Gastroesophageal sphincter (tissue), 4 donors: Measurements from ENCODE around the gene MARCHF5. TPM values are rescaled to one million over a fixed set of nuclear protein-coding genes. Genes with fewer than 3 reads are reported as not detected.
"Not testable (repeated sequence)": the region's sequence is repeated elsewhere in the genome, so short reads cannot be mapped to it uniquely, and the experiment has no call there.

Experiments used
- ATAC-seq: fragments of 150-250 bp; one replicate; pipeline ENCODE4 v1.9.1; 2016; ENCODE audit warnings: mild to moderate bottlenecking, moderate library complexity
- H3K27ac ChIP-seq, 4 donors: fragments of 200-600 bp; sonication (generic) in 3 of 4; 1 replicate in 3 of 4; 2 replicates in 1 of 4; pipeline ENCODE4 v1.5.1; 2016 to 2019
- H3K27me3 ChIP-seq: fragments of 200-600 bp; sonication (generic); one replicate; pipeline ENCODE4 v1.5.1; 2019
- H3K36me3 ChIP-seq, 2 donors: fragments of 200-600 bp; sonication (generic); one replicate each; pipeline ENCODE4 v1.5.1; 2019; ENCODE audit warnings: control low read depth in 1 of 2
- H3K4me1 ChIP-seq, 3 donors: fragments of 200-600 bp; sonication (generic); 1 replicate in 2 of 3; 2 replicates in 1 of 3; pipeline ENCODE4 v1.5.1; 2016 to 2019; ENCODE audit warnings: control low read depth in 2 of 3
- H3K4me3 ChIP-seq, 2 donors: fragments of 200-600 bp; sonication (generic); one replicate each; pipeline ENCODE4 v1.5.1; 2019; ENCODE audit warnings: mild to moderate bottlenecking in 1 of 2, moderate library complexity in 1 of 2
- H3K9me3 ChIP-seq, 3 donors: fragments of 200-600 bp; sonication (generic); one replicate each; pipeline ENCODE4 v1.5.1; 2017 to 2019; ENCODE audit warnings: control low read depth in 2 of 3
- CTCF ChIP-seq, 4 experiments: fragments of 200-600 bp in 2 of 4; fragments of 450-650 bp in 2 of 4; sonication (generic) in 1 of 4; IDR thresholded peaks; one replicate each; pipeline ENCODE4 v1.5.1; 2017 to 2019; ENCODE audit warnings: antibody characterized with exemption in 4 of 4, mild to moderate bottlenecking in 2 of 4, moderate library complexity in 2 of 4
- EP300 ChIP-seq: sonication (generic); formaldehyde crosslinking; IDR thresholded peaks from one replicate; pipeline ENCODE4 v1.6.1; 2017; ENCODE audit warnings: antibody characterized with exemption, mild to moderate bottlenecking
- POLR2A ChIP-seq, 2 donors: fragments of 450-650 bp; IDR thresholded peaks; one replicate each; pipeline ENCODE4 v1.6.1; 2017; ENCODE audit warnings: antibody characterized with exemption in 2 of 2, mild to moderate bottlenecking in 2 of 2, moderate library complexity in 1 of 2
- POLR2AphosphoS5 ChIP-seq: sonication (generic); formaldehyde crosslinking; IDR thresholded peaks from one replicate; pipeline ENCODE4 v1.6.1; 2017; ENCODE audit warnings: antibody characterized with exemption
- WGBS, 2 donors: methylation state at CpG; one replicate each; pipeline ENCODE4 v1.1.5; 2018; ENCODE audit warnings: low coverage in 1 of 2; 5-methylcytosine and 5-hydroxymethylcytosine counted together
- total RNA-seq, 4 donors: library from RNA; depleted of rRNA; stranded (reverse); fragments of >200 nt; gene quantifications; one replicate each; pipeline ENCODE4 v1.1.0, GENCODE V29; 2016

The MARCHF5 gene
- total RNA-seq, 4 donors from 2014 or later: 11.5 to 16.0 (median 14.1) TPM

- Histone ChIP-seq H3K27ac (no peak overlapping the region), H3K36me3 (peaks cover 0 to 22% of the 10 kb centered on the region in 2 donors), H3K27me3 (no peaks in the 10 kb centered on the region), H3K4me1 (peaks cover 0 to 15% (median 0%) of the 10 kb centered on the region in 3 donors), H3K9me3 (no peaks in the 10 kb centered on the region), H3K4me3 (no peak overlapping the region)
- no peak for ATAC-seq
- WGBS, 2 donors: 67 to 82% methylated on average over 2 of the region's 2 CpGs
- TF ChIP-seq EP300 (no peak), CTCF (IDR thresholded peaks at IDR 0.05) (no peak)
Measured at GRCh38 chr10:92323079-92323478, 32.1 kb downstream of the MARCHF5 start.

GRCh38 chr10:92327445-92328433, 36.8 kb downstream of the MARCHF5 start:
- TF ChIP-seq POLR2A (IDR thresholded peaks at IDR 0.05): no peak
- TF ChIP-seq EP300: no peak
- TF ChIP-seq POLR2AphosphoS5: no peak
- no peak for TF ChIP-seq CTCF (IDR thresholded peaks at IDR 0.05)
- H3K9me3 ChIP-seq: no peaks in the 10 kb centered on the region
- WGBS, 2 donors: 86 to 91% methylated on average over 3 of the region's 3 CpGs
- H3K4me3 ChIP-seq: no peak overlapping the region
- H3K27ac ChIP-seq: no peak overlapping the region
- H3K27me3 ChIP-seq: no peaks in the 10 kb centered on the region
- ATAC-seq: no peak
- no peaks in the 10 kb centered on the region for H3K36me3 ChIP-seq
- peaks cover 0 to 12% (median 0%) of the 10 kb centered on the region in 3 donors for H3K4me1 ChIP-seq

GRCh38 chr10:92328993-92329392, 38.0 kb downstream of the MARCHF5 start:
- Histone ChIP-seq H3K27ac (no peak overlapping the region), H3K4me3 (no peak overlapping the region), H3K36me3 (no peaks in the 10 kb centered on the region), H3K27me3 (no peaks in the 10 kb centered on the region), H3K9me3 (no peaks in the 10 kb centered on the region), H3K4me1 (no peaks in the 10 kb centered on the region)
- no peak for TF ChIP-seq EP300
- no peak for ATAC-seq

GRCh38 chr10:92329927-92330326, 39.0 kb downstream of the MARCHF5 start:
- not testable (repeated sequence) for H3K36me3 ChIP-seq
- 88 to 90% methylated on average over 4 to 6 of the region's 6 CpGs for WGBS, 2 donors

GRCh38 chr10:92342796-92343195, 51.8 kb downstream of the MARCHF5 start:
- ATAC-seq: no peak
- no peak for TF ChIP-seq POLR2AphosphoS5
- TF ChIP-seq CTCF (IDR thresholded peaks at IDR 0.05): no peak
- TF ChIP-seq EP300: no peak
- TF ChIP-seq POLR2A (IDR thresholded peaks at IDR 0.05): no peak
- Histone ChIP-seq H3K4me3 (no peak overlapping the region), H3K27ac (no peak overlapping the region), H3K9me3 (no peaks in the 10 kb centered on the region), H3K4me1 (no peaks in the 10 kb centered on the region), H3K36me3 (peaks cover 0 to 53% of the 10 kb centered on the region in 2 donors), H3K27me3 (no peaks in the 10 kb centered on the region)
- WGBS, 2 donors: 97 to 100% methylated on average over 2 of the region's 2 CpGs

More at GRCh38 chr10:92329927-92330326, 39.0 kb downstream of the MARCHF5 start:
- ATAC-seq, H3K4me1 ChIP-seq, H3K27ac ChIP-seq, H3K27me3 ChIP-seq, H3K4me3 ChIP-seq, H3K9me3 ChIP-seq: not testable (repeated sequence)

GRCh38 chr10:92345575-92345974, 54.6 kb downstream of the MARCHF5 start:
- not testable (repeated sequence) for H3K9me3 ChIP-seq, H3K27me3 ChIP-seq, H3K27ac ChIP-seq, H3K4me1 ChIP-seq, ATAC-seq, H3K4me3 ChIP-seq
- peaks cover 0 to 75% of the 10 kb centered on the region in 2 donors for H3K36me3 ChIP-seq
- WGBS, 2 donors: 94% methylated on average over 2 of the region's 5 CpGs; no CpG with 5 or more reads in 1 of the 2 donors

GRCh38 chr10:92347035-92347676, 56.2 kb downstream of the MARCHF5 start:
- not testable (repeated sequence) for H3K9me3 ChIP-seq, H3K4me3 ChIP-seq, ATAC-seq, H3K27ac ChIP-seq, H3K27me3 ChIP-seq, H3K4me1 ChIP-seq
- 94% methylated on average over 7 of the region's 9 CpGs; no CpG with 5 or more reads in 1 of the 2 donors for WGBS, 2 donors
- peaks cover 0 to 69% of the 10 kb centered on the region in 2 donors for H3K36me3 ChIP-seq
